Measurements from ENCODE around the gene FZR1.

GRCh38 chr19:3471954-3472655, 34.0 kb upstream of the FZR1 start:
- TF ChIP-seq CTCF (IDR thresholded peaks at IDR 0.05), result peak; percentile 78 to 86 (median 82)
- TF ChIP-seq POLR2AphosphoS5 (IDR thresholded peaks at IDR 0.05), result peak in 1 of 3 donors; percentile 21
- no peak for TF ChIP-seq POLR2A (IDR thresholded peaks at IDR 0.05)
- no peak for TF ChIP-seq EP300 (IDR thresholded peaks at IDR 0.05; ENCODE audit: low read depth)

All from transverse colon (tissue), 4 donors.